Thyroid gland (tissue), 4 donors: Measurements from ENCODE around the gene TFAP2D. TPM values are rescaled to one million over a fixed set of nuclear protein-coding genes. Genes with fewer than 3 reads are reported as not detected.

Source experiments
- DNase-seq, 2 donors: peaks; one replicate each; pipeline ENCODE4 v3.0.0-alpha.2; 2019
- H3K27ac ChIP-seq, 3 donors: fragments of 200-600 bp; sonication (generic); 1 replicate in 2 of 3; 2 replicates in 1 of 3; pipeline ENCODE4 v1.5.1; 2016 to 2019; ENCODE audit warnings: mild to moderate bottlenecking in 1 of 3, moderate library complexity in 1 of 3
- H3K27me3 ChIP-seq: fragments of 200-600 bp; sonication (generic); one replicate; pipeline ENCODE4 v1.5.1; 2019
- H3K36me3 ChIP-seq, 2 donors: fragments of 200-600 bp; sonication (generic); one replicate each; pipeline ENCODE4 v1.5.1; 2016 to 2019
- H3K4me1 ChIP-seq, 2 donors: fragments of 200-600 bp; sonication (generic); one replicate each; pipeline ENCODE4 v1.5.1; 2017 to 2019
- H3K4me3 ChIP-seq, 3 donors: fragments of 200-600 bp; sonication (generic); replicated peaks in 1 of 3; 1 replicate in 2 of 3; 2 replicates in 1 of 3; pipeline ENCODE4 v1.5.1; 2016; ENCODE audit warnings: mild to moderate bottlenecking in 1 of 3
- H3K9me3 ChIP-seq: fragments of 200-600 bp; sonication (generic); one replicate; pipeline ENCODE4 v1.5.1; 2017
- CTCF ChIP-seq, 6 experiments: fragments of 200-600 bp in 3 of 6; fragments of 450-650 bp in 3 of 6; sonication (generic) in 3 of 6; IDR thresholded peaks; one replicate each; pipeline ENCODE4 v1.5.1; 2016 to 2019; ENCODE audit warnings: antibody characterized with exemption in 6 of 6, mild to moderate bottlenecking in 2 of 6, inconsistent platforms in 1 of 6, moderate library complexity in 1 of 6
- POLR2A ChIP-seq, 2 donors: fragments of 450-650 bp; IDR thresholded peaks; one replicate each; pipeline ENCODE4 v1.6.1; 2017; ENCODE audit warnings: antibody characterized with exemption in 2 of 2, mild to moderate bottlenecking in 2 of 2, moderate library complexity in 1 of 2
- WGBS, 2 donors: methylation state at CpG; one replicate each; pipeline ENCODE4 v1.1.5; 2017; 5-methylcytosine and 5-hydroxymethylcytosine counted together
- intact Hi-C: fragments of 100-400 bp; cut with DNase I; formaldehyde crosslinking; loops from one replicate; pipeline ENCODE4 v1.15.1; 2023
- total RNA-seq, 4 donors: library from RNA; depleted of rRNA; stranded (reverse); fragments of >200 nt; gene quantifications; one replicate each; pipeline ENCODE4 v1.2.3, GENCODE V29; 2016

TFAP2D gene
- total RNA-seq, 4 donors from 2014 or later: not detected

GRCh38 chr6:50713977-50714486 is 706 bp downstream of the TFAP2D start:
- Histone ChIP-seq H3K4me3 (no peak overlapping the region), H3K9me3 (no peaks in the 10 kb centered on the region), H3K27me3 (no peaks in the 10 kb centered on the region), H3K36me3 (no peaks in the 10 kb centered on the region), H3K4me1 (no peaks in the 10 kb centered on the region), H3K27ac (no peak overlapping the region)
- 4 to 6% methylated on average over 27 of the region's 27 CpGs for WGBS, 2 donors
- no peak for DNase-seq
- TF ChIP-seq POLR2A (IDR thresholded peaks at IDR 0.05): no peak
- TF ChIP-seq CTCF (IDR thresholded peaks at IDR 0.05): no peak
- intact Hi-C loops: no loop called here

GRCh38 chr6:50714487-50715379 is 1.4 kb downstream of the TFAP2D start:
- Histone ChIP-seq H3K36me3 (no peaks in the 10 kb centered on the region), H3K27ac (no peak overlapping the region), H3K4me1 (no peaks in the 10 kb centered on the region), H3K9me3 (no peaks in the 10 kb centered on the region), H3K4me3 (no peak overlapping the region), H3K27me3 (no peaks in the 10 kb centered on the region)
- intact Hi-C loops: no loop called here
- DNase-seq: no peak
- TF ChIP-seq POLR2A (IDR thresholded peaks at IDR 0.05) (no peak), CTCF (IDR thresholded peaks at IDR 0.05) (no peak)
- 2 to 3% methylated on average over 34 to 43 of the region's 51 CpGs for WGBS, 2 donors

GRCh38 chr6:50716899-50717509 is 3.7 kb downstream of the TFAP2D start:
- intact Hi-C loops: no loop called here
- 1 to 2% methylated on average over 14 of the region's 14 CpGs for WGBS, 2 donors
- H3K27ac ChIP-seq: no peak overlapping the region
- H3K4me3 ChIP-seq: no peak overlapping the region
- no peak for TF ChIP-seq POLR2A (IDR thresholded peaks at IDR 0.05)
- TF ChIP-seq CTCF (IDR thresholded peaks at IDR 0.05): no peak
- no peaks in the 10 kb centered on the region for H3K36me3 ChIP-seq
- H3K9me3 ChIP-seq: no peaks in the 10 kb centered on the region
- no peak for DNase-seq
- H3K4me1 ChIP-seq: no peaks in the 10 kb centered on the region
- no peaks in the 10 kb centered on the region for H3K27me3 ChIP-seq

- no peaks in the 10 kb centered on the region for H3K27me3 ChIP-seq
- no peaks in the 10 kb centered on the region for H3K9me3 ChIP-seq
- H3K27ac ChIP-seq: no peak overlapping the region
- no peak overlapping the region for H3K4me3 ChIP-seq
- no peak for TF ChIP-seq POLR2A (IDR thresholded peaks at IDR 0.05)
- TF ChIP-seq CTCF (IDR thresholded peaks at IDR 0.05): no peak
- H3K36me3 ChIP-seq: no peaks in the 10 kb centered on the region
- WGBS, 2 donors: 2 to 3% methylated on average over 9 of the region's 9 CpGs
- no peaks in the 10 kb centered on the region for H3K4me1 ChIP-seq
- intact Hi-C loops: no loop called here
- DNase-seq: no peak
These were observed 4.6 kb downstream of the TFAP2D start for GRCh38 chr6:50717734-50718457.
